B cell (primary cell): ENCODE data around the gene NUP214.

Source experiments
- EZH2 ChIP-seq: IDR thresholded peaks from 2 replicates; pipeline ENCODE4 v1.6.1; 2012; ENCODE audit warnings: borderline replicate concordance, low read depth, mild to moderate bottlenecking, moderate library complexity, low read length; ENCODE audit not compliant: insufficient read depth, poor library complexity, severe bottlenecking
- TF ChIP-seq, protein P1 (sequence below): fragments of 200-600 bp; IDR thresholded peaks from one replicate; pipeline ENCODE4 v1.8.0; 2022; ENCODE audit warnings: antibody characterized with exemption, mild to moderate bottlenecking

DNA sequence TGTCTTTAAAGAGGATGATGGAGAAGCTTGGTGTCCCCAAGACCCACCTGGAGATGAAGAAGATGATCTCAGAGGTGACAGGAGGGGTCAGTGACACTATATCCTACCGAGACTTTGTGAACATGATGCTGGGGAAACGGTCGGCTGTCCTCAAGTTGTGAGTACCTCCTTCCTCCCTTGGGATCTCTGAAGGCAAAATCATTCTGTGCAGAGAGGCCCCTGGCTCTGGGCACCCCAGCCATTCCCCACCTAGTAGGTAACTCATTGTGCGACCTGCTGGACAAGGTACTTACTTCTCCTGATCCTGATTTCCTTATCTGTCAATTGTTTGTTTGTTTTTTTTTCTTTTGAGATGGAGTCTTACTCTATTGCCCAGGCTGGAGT is 7.6 kb upstream of the NUP214 start:
- TF ChIP-seq, protein P1, sequence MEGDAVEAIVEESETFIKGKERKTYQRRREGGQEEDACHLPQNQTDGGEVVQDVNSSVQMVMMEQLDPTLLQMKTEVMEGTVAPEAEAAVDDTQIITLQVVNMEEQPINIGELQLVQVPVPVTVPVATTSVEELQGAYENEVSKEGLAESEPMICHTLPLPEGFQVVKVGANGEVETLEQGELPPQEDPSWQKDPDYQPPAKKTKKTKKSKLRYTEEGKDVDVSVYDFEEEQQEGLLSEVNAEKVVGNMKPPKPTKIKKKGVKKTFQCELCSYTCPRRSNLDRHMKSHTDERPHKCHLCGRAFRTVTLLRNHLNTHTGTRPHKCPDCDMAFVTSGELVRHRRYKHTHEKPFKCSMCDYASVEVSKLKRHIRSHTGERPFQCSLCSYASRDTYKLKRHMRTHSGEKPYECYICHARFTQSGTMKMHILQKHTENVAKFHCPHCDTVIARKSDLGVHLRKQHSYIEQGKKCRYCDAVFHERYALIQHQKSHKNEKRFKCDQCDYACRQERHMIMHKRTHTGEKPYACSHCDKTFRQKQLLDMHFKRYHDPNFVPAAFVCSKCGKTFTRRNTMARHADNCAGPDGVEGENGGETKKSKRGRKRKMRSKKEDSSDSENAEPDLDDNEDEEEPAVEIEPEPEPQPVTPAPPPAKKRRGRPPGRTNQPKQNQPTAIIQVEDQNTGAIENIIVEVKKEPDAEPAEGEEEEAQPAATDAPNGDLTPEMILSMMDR = no peak
- no peak for TF ChIP-seq EZH2
